Measurements from ENCODE around the gene EIF1AX.

- TF ChIP-seq CTCF (IDR thresholded peaks at IDR 0.05) (no peak), POLR2AphosphoS5 (IDR thresholded peaks at IDR 0.05; ENCODE audit: low read depth, low read length) (no peak), REST (IDR thresholded peaks at IDR 0.05; ENCODE audit: insufficient read depth in 1 of 2, low read depth in 2 of 2, low read length in 1 of 2) (no peak)
These were observed 39.6 kb downstream of the EIF1AX start for GRCh38 chrX:20101934-20102581.

All from Panc1 (cell line).